Endothelial cell of umbilical vein (primary cell): Measurements from ENCODE around the gene BEND5.

Experiments
- EZH2 ChIP-seq: IDR thresholded peaks from 2 replicates; pipeline ENCODE4 v1.6.1; 2012; ENCODE audit warnings: borderline replicate concordance, low read depth, mild to moderate bottlenecking, moderate library complexity, low read length, inconsistent platforms; ENCODE audit not compliant: severe bottlenecking
- JUN ChIP-seq: IDR thresholded peaks from 2 replicates; pipeline ENCODE4 v1.6.1; 2011; ENCODE audit warnings: borderline replicate concordance, low read depth; ENCODE audit not compliant: insufficient read length, insufficient read depth
- MAX ChIP-seq: IDR thresholded peaks from 2 replicates; pipeline ENCODE4 v1.6.1; 2011; ENCODE audit not compliant: insufficient read depth, insufficient read length
- POLR2A ChIP-seq: IDR thresholded peaks from 2 replicates; pipeline ENCODE4 v1.6.1; 2012; ENCODE audit warnings: low read depth, mild to moderate bottlenecking, control low read depth, low read length
- POLR2AphosphoS5 ChIP-seq: IDR thresholded peaks from 2 replicates; pipeline ENCODE4 v1.6.1; 2012; ENCODE audit warnings: low read depth, mild to moderate bottlenecking, control low read depth, low read length, moderate library complexity; ENCODE audit not compliant: insufficient read depth
- TF ChIP-seq, protein P1 (sequence below), 2 donors: IDR thresholded peaks; 1 replicate in 1 of 2; 2 replicates in 1 of 2; pipeline ENCODE4 v1.5.1; 2011; ENCODE audit warnings: low read length in 2 of 2, mild to moderate bottlenecking in 2 of 2, moderate library complexity in 2 of 2, control low read depth in 1 of 2, inconsistent platforms in 1 of 2, low read depth in 1 of 2; ENCODE audit not compliant: insufficient read depth in 1 of 2; ENCODE audit errors: extremely low read depth in 1 of 2

DNA sequence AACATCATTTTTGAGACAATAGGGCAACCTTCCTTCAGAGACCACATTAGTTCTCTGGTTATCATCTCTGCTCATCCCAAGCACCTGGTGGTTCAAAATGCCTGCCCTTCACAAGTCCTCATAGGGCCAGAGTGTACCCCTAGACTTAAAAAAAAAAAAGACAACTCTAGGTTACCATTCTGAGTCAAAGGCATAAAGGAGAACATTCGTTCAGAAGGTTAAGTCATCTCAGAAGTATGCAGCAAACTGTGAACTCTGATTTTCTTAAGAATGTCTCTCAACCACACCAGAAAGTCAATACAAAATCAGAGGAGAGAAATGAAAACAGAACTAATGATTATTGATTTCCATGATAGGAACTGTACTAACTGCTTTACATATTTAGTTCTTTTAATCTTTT lies 9.2 kb upstream of the BEND5 start:
- TF ChIP-seq, protein P1, sequence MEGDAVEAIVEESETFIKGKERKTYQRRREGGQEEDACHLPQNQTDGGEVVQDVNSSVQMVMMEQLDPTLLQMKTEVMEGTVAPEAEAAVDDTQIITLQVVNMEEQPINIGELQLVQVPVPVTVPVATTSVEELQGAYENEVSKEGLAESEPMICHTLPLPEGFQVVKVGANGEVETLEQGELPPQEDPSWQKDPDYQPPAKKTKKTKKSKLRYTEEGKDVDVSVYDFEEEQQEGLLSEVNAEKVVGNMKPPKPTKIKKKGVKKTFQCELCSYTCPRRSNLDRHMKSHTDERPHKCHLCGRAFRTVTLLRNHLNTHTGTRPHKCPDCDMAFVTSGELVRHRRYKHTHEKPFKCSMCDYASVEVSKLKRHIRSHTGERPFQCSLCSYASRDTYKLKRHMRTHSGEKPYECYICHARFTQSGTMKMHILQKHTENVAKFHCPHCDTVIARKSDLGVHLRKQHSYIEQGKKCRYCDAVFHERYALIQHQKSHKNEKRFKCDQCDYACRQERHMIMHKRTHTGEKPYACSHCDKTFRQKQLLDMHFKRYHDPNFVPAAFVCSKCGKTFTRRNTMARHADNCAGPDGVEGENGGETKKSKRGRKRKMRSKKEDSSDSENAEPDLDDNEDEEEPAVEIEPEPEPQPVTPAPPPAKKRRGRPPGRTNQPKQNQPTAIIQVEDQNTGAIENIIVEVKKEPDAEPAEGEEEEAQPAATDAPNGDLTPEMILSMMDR (IDR thresholded peaks at IDR 0.05; ENCODE audit: extremely low read depth in 1 of 2, insufficient read depth in 1 of 2, low read depth in 1 of 2, low read length in 2 of 2), result no peak
- TF ChIP-seq POLR2A (no peak), POLR2AphosphoS5 (no peak), EZH2 (no peak), MAX (no peak), JUN (no peak)
